ENCODE results near the gene TMEM54. TPM values are rescaled to one million over a fixed set of nuclear protein-coding genes. Genes with fewer than 3 reads are reported as not detected.

The TMEM54 gene
- total RNA-seq, 1 experiment from 2014 or later, result 95.9 TPM

GRCh38 chr1:32884726-32885125 lies 16.5 kb downstream of the TMEM54 start:
- peaks cover 67% of the 10 kb centered on the region for H3K27me3 Mint-ChIP-seq (ENCODE audit: unreplicated experiment)
- TF ChIP-seq, protein P1, sequence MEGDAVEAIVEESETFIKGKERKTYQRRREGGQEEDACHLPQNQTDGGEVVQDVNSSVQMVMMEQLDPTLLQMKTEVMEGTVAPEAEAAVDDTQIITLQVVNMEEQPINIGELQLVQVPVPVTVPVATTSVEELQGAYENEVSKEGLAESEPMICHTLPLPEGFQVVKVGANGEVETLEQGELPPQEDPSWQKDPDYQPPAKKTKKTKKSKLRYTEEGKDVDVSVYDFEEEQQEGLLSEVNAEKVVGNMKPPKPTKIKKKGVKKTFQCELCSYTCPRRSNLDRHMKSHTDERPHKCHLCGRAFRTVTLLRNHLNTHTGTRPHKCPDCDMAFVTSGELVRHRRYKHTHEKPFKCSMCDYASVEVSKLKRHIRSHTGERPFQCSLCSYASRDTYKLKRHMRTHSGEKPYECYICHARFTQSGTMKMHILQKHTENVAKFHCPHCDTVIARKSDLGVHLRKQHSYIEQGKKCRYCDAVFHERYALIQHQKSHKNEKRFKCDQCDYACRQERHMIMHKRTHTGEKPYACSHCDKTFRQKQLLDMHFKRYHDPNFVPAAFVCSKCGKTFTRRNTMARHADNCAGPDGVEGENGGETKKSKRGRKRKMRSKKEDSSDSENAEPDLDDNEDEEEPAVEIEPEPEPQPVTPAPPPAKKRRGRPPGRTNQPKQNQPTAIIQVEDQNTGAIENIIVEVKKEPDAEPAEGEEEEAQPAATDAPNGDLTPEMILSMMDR (IDR thresholded peaks at IDR 0.05; ENCODE audit: unreplicated experiment), result no peak
- CTCF ChIA-PET, result no interaction called here
- peaks cover 29% of the 10 kb centered on the region for H3K4me1 Mint-ChIP-seq (ENCODE audit: low read depth, unreplicated experiment)
- no peak overlapping the region for H3K27ac Mint-ChIP-seq (ENCODE audit: unreplicated experiment)
- DNase-seq, result no peak
- no peak overlapping the region for H3K4me3 Mint-ChIP-seq (ENCODE audit: low read depth, unreplicated experiment)
- no TSS peak for BruUV-seq (replicated peaks)
- intact Hi-C loops (cut with micrococcal nuclease; ENCODE audit: unreplicated experiment), result no loop called here
- H3K36me3 Mint-ChIP-seq (ENCODE audit: insufficient read depth, unreplicated experiment), result peaks cover 17% of the 10 kb centered on the region
- no peaks in the 10 kb centered on the region for H3K9me3 Mint-ChIP-seq (ENCODE audit: low read depth, unreplicated experiment)

GRCh38 chr1:32884032-32884372 lies 17.2 kb downstream of the TMEM54 start:
- H3K36me3 Mint-ChIP-seq (ENCODE audit: insufficient read depth, unreplicated experiment), result peaks cover 17% of the 10 kb centered on the region
- H3K27ac Mint-ChIP-seq (ENCODE audit: unreplicated experiment), result no peak overlapping the region
- no peak for DNase-seq
- CTCF ChIA-PET, result no interaction called here
- no peaks in the 10 kb centered on the region for H3K9me3 Mint-ChIP-seq (ENCODE audit: low read depth, unreplicated experiment)
- BruUV-seq (replicated peaks), result no TSS peak
- peaks cover 59% of the 10 kb centered on the region for H3K27me3 Mint-ChIP-seq (ENCODE audit: unreplicated experiment)
- peaks cover 29% of the 10 kb centered on the region for H3K4me1 Mint-ChIP-seq (ENCODE audit: low read depth, unreplicated experiment)
- TF ChIP-seq, protein P1 (IDR thresholded peaks at IDR 0.05; ENCODE audit: unreplicated experiment), result no peak
- H3K4me3 Mint-ChIP-seq (ENCODE audit: low read depth, unreplicated experiment), result no peak overlapping the region
- intact Hi-C loops (cut with micrococcal nuclease; ENCODE audit: unreplicated experiment), result no loop called here

DNA sequence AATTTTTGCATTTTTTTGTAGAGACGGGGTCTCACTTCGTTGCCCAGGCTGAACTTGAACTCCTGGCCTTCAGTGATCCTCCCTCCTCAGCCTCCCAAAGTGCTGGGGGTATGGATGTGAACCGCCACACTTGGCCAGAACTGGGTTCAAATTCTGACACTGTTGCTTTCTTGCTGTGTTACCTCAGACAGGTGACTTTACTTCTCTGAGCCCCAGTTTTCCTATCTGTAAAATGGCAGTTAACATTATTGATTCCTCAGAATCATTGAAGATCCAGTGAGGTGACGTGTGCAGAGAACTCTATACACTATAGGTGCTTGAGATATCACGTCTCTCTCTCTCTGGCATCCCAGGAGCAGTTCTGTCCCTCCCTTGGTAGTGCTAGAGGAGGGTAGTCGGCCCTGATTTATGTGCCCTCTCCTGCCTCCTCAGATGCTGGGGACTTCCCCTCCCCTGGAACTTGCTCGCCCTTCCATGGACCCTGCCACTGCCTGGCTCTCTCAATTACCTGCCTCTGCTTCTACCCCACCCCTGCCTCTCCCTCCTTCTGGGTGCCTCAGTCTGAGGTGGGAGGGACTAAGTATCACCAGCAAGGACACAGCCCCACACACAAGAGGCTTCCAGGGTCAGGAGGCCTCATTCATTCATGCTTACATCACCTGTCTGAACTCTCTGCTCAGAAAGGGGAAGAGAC lies 17.7 kb downstream of the TMEM54 start:
- no peak for DNase-seq
- TF ChIP-seq, protein P1 (IDR thresholded peaks at IDR 0.05; ENCODE audit: unreplicated experiment), result no peak
- CTCF ChIA-PET, result no interaction called here
- intact Hi-C loops (cut with micrococcal nuclease; ENCODE audit: unreplicated experiment), result no loop called here
- BruUV-seq (replicated peaks), result no TSS peak
- Mint-ChIP-seq H3K27me3 (ENCODE audit: unreplicated experiment) (peaks cover 54% of the 10 kb centered on the region), H3K4me1 (ENCODE audit: low read depth, unreplicated experiment) (peaks cover 29% of the 10 kb centered on the region), H3K9me3 (ENCODE audit: low read depth, unreplicated experiment) (no peaks in the 10 kb centered on the region), H3K36me3 (ENCODE audit: insufficient read depth, unreplicated experiment) (peaks cover 17% of the 10 kb centered on the region), H3K4me3 (ENCODE audit: low read depth, unreplicated experiment) (no peak overlapping the region), H3K27ac (ENCODE audit: unreplicated experiment) (no peak overlapping the region)

DNA sequence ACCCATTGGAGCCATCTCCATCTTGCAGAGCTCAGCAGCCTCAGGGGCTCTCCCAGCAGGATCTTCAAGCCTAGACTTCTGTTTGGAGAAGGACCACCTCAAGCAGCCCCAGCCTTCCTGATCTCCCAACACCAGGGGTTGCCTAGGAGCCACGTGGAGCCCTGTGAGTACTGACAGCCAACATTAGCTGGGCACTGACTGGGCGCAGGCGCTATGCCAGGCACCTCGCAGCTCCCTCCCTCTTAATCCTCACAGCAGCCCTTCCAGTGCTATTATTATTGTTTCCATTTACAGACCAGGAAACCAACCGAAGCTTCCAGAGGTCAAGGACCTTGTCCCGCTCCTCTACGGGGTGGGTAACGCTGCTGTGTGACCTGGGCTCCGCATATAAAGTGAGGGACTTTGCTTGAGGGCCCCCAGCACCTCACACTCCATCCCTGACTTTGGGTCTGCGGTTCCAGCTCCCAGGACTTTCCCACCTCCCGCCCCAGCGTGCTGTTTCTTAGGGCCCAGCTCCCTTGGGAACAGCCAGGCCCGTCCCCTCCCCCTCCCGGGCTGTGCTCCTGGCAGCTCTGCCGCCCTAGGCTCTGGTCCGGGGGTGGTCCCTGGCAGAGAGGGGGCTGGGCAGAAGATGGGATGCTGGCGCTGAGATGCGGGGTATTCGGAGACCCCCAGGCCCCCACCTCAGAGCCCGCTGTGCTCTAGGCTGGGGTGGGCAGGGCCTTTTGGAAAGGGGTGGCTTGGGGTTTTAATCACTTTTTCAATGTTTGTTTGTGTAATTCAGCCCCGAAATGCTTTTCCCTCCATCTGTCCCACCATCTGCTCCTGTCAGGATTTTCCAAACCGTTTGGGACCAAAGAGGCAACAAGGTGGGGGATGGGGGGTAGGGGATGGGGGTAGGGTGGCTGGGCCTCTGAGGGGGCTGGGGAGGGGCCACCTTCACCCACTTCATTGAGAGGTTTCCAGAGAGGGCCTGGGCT lies 19.0 kb downstream of the TMEM54 start:
- H3K36me3 Mint-ChIP-seq (ENCODE audit: insufficient read depth, unreplicated experiment), result peaks cover 17% of the 10 kb centered on the region
- H3K27ac Mint-ChIP-seq (ENCODE audit: unreplicated experiment), result no peak overlapping the region
- intact Hi-C loops (cut with micrococcal nuclease; ENCODE audit: unreplicated experiment), result no loop called here
- H3K9me3 Mint-ChIP-seq (ENCODE audit: low read depth, unreplicated experiment), result no peaks in the 10 kb centered on the region
- H3K4me1 Mint-ChIP-seq (ENCODE audit: low read depth, unreplicated experiment), result peaks cover 36% of the 10 kb centered on the region
- no peak overlapping the region for H3K4me3 Mint-ChIP-seq (ENCODE audit: low read depth, unreplicated experiment)
- peaks cover 52% of the 10 kb centered on the region for H3K27me3 Mint-ChIP-seq (ENCODE audit: unreplicated experiment)
- CTCF ChIA-PET, result no interaction called here
- no TSS peak for BruUV-seq (replicated peaks)
- no peak for DNase-seq
- TF ChIP-seq, protein P1 (IDR thresholded peaks at IDR 0.05; ENCODE audit: unreplicated experiment), result no peak
